ENCODE results near the gene SCAMP1.
"Not testable (repeated sequence)": the region's sequence is repeated elsewhere in the genome, so short reads cannot be mapped to it uniquely, and the experiment has no call there.

SCAMP1 gene

DNA sequence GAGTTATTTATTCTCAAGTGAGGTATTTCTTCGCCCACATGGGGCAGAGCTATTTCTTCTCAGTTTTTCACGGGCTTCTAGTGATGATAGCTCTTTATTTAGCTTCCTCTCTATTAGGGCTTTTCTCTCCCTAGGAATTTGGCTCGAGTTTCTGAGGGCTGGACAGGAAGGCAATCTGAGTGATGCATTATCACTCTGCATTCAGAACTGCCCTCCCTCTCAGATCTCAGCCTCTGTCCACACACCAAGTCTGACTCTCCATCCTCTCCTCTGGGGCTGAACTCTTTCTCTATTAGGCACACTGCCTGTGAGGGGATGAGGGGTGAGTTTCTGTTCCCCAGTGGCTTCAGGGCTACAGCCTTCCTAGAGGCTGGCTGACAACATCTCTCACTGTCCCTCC is 14.9 kb upstream of the SCAMP1 start:
- H3K36me3 Mint-ChIP-seq (ENCODE audit: low read depth), result no peaks in the 10 kb centered on the region
- no peak overlapping the region for H3K27ac Mint-ChIP-seq
- H3K9me3 Mint-ChIP-seq, result no peaks in the 10 kb centered on the region
- H3K27me3 Mint-ChIP-seq, result peaks cover 6% of the 10 kb centered on the region
- H3K4me3 Mint-ChIP-seq, result no peak overlapping the region
- no peaks in the 10 kb centered on the region for H3K4me1 Mint-ChIP-seq (ENCODE audit: low read depth)

DNA sequence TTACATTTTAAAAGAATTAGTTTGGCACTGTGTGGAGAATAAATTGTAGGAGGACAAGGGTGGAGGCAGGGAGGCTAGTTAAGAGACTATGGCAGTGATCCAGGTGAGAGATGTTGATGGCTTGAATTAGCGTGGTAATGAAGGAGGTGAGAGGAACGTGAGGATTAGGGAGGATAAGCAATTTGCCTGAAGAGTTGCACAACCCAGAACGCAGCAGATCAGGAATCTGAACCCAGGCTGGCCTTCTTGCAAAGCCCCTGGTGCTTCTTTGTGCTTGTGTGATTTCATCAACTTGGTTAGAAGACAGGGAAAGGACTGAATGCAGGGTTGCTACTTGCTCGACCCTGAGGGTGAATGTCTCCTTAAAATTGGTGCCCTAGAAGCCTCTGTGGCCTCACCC is 6.9 kb upstream of the SCAMP1 start:
- no peaks in the 10 kb centered on the region for H3K9me3 Mint-ChIP-seq
- H3K4me1 Mint-ChIP-seq (ENCODE audit: low read depth), result peaks cover 12% of the 10 kb centered on the region
- H3K27ac Mint-ChIP-seq, result no peak overlapping the region
- peaks cover 7% of the 10 kb centered on the region for H3K36me3 Mint-ChIP-seq (ENCODE audit: low read depth)
- no peaks in the 10 kb centered on the region for H3K27me3 Mint-ChIP-seq
- H3K4me3 Mint-ChIP-seq, result no peak overlapping the region

DNA sequence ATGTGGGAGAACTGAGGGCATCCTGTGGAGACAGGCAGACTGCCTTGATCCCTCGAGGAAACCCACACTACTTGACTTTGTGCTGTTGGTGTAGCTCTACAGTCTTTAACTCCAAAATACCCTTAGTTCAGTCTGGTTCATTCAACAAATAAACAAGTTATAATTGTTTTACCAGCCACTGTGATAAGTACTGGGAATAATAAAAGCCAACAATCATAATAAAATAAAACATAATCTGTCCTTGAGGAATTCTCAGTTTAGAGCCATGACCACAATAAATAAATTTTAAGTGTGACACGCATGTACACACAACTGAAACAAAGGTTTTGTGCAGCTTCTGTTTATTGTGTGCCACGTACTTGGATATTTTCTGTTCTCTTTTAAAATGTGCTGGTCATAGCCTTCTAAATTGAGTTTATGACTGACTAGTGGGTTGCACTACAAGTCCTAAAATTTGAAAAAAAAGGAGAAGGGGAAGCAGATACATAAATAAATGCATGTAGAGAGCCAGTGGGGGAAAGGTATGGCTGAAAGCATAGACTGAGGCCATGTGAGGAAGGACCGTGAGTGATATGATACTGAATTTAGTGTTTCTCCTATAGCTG is 6.2 kb upstream of the SCAMP1 start:
- Mint-ChIP-seq H3K9me3 (no peaks in the 10 kb centered on the region), H3K4me3 (no peak overlapping the region), H3K36me3 (ENCODE audit: low read depth) (peaks cover 13% of the 10 kb centered on the region), H3K4me1 (ENCODE audit: low read depth) (peaks cover 18% of the 10 kb centered on the region), H3K27me3 (no peaks in the 10 kb centered on the region), H3K27ac (no peak overlapping the region)

DNA sequence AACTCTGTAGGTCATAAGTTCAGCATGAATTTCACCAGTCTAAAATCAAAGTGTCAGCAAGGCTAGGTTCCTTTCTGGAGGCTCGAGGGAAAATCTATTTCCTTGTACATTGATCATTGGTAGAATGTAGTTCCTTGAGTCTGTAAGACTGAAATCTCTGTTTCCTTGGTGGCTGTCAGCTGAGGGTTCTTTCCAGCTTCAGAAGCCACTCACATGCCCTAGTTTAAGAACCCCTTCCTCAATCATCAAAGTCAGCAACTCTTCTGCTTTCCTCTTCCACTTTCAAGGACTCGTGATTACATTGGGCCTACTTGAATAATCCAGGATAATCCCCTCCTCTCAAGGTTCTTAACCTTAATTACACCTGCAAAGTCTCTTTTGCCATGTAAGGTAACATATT is 4.9 kb upstream of the SCAMP1 start:
- Mint-ChIP-seq H3K9me3 (no peaks in the 10 kb centered on the region), H3K27ac (no peak overlapping the region), H3K4me1 (ENCODE audit: low read depth) (peaks cover 25% of the 10 kb centered on the region), H3K27me3 (no peaks in the 10 kb centered on the region), H3K36me3 (ENCODE audit: low read depth) (peaks cover 18% of the 10 kb centered on the region), H3K4me3 (no peak overlapping the region)

DNA sequence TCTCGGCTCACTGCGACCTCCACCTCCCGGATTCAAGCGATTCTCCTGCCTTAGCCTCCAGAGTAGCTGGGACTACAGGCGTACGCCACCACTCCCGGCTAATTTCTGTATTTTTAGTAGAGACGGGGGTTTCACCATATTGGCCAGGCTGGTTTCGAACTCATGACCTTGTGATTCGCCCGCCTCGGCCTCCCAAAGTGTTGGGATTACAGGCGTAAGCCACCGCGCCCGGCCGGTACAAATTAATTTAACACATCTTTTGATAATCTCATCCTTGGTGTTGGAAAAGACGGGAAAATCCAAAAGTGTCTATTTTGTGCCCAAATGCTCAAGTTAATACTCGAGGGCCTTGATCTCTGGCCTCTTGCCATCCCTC is 974 bp upstream of the SCAMP1 start:
- Mint-ChIP-seq H3K4me3 (peak overlapping the region; percentile 97), H3K36me3 (ENCODE audit: low read depth) (peaks cover 18% of the 10 kb centered on the region), H3K27ac (peak overlapping the region; percentile 97), H3K4me1 (ENCODE audit: low read depth) (peaks cover 41% of the 10 kb centered on the region)
- not testable (repeated sequence) for H3K9me3 Mint-ChIP-seq, H3K27me3 Mint-ChIP-seq

DNA sequence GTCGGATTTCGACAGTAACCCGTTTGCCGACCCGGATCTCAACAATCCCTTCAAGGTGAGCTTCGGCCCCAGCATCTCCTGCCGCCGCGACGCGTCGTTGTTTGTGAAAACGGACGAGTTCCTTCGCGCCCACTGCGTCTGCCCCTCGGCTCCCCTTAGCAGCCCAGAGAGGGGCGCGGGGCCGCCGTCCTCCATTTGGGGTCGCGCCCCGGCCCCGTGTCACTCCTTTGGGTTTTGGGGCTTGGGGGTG is 182 bp downstream of the SCAMP1 start:
- peak overlapping the region; percentile 76 for H3K27ac Mint-ChIP-seq
- H3K9me3 Mint-ChIP-seq, result no peaks in the 10 kb centered on the region
- peak overlapping the region; percentile 97 for H3K4me3 Mint-ChIP-seq
- H3K36me3 Mint-ChIP-seq (ENCODE audit: low read depth), result peaks cover 18% of the 10 kb centered on the region
- peaks cover 41% of the 10 kb centered on the region for H3K4me1 Mint-ChIP-seq (ENCODE audit: low read depth)
- no peaks in the 10 kb centered on the region for H3K27me3 Mint-ChIP-seq

DNA sequence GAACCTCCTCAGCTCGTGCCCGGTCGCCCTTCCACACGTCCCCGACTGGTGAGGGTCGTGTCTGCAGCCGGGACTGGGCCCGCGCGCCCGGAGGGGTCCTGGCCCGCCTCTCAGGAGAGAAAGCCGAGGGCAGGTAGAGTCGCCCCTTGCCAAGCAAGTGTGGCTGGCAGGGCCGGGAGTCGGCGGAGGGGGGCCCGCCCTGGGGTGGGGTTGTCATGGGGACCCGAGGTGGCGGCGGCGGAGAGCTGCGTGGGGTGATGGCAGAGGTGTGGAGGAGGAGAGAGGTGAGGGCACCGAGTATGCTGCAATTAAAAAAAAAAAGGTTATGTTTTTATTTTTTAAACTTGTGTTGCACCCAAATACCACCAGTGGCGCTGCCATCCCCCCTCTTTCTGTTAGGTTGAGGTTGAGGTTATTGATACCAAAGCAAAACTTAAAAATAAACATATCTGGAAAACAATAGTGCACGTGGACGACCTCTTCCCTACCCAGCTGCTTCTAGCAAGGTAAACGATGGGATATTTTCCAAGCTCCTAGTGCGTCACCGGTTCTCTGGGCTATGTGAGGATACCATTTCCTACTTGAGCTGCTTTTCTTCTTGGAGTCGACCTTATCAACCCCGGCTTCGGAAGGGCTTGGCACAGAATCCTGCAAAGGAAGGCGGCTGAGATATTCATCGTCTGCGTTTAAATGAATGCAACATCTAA is 660 bp downstream of the SCAMP1 start:
- Mint-ChIP-seq H3K9me3 (no peaks in the 10 kb centered on the region), H3K27me3 (no peaks in the 10 kb centered on the region), H3K4me3 (peak overlapping the region; percentile 97), H3K36me3 (ENCODE audit: low read depth) (peaks cover 18% of the 10 kb centered on the region), H3K27ac (peak overlapping the region; percentile 93), H3K4me1 (ENCODE audit: low read depth) (peaks cover 41% of the 10 kb centered on the region)

DNA sequence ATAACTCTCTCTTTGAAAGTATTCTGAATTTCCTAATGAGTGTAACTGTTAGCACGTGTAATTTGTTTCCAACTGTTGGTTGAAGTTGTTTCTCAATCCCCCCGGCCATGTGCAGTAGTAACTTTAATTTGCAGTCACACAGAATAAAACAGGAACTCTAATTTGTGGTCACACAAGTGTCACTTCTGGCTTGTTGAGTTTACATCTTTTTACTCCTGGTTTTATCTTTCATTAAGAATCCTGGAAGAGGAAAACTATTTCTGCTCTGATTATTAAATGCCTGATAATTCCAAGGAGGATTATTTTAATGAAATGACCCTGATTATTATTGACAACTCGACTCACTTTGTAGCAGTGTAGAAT is 1.2 kb downstream of the SCAMP1 start:
- Mint-ChIP-seq H3K4me1 (ENCODE audit: low read depth) (peaks cover 41% of the 10 kb centered on the region), H3K27ac (peak overlapping the region; percentile 93), H3K27me3 (no peaks in the 10 kb centered on the region), H3K36me3 (ENCODE audit: low read depth) (peaks cover 18% of the 10 kb centered on the region), H3K9me3 (no peaks in the 10 kb centered on the region), H3K4me3 (peak overlapping the region; percentile 97)

DNA sequence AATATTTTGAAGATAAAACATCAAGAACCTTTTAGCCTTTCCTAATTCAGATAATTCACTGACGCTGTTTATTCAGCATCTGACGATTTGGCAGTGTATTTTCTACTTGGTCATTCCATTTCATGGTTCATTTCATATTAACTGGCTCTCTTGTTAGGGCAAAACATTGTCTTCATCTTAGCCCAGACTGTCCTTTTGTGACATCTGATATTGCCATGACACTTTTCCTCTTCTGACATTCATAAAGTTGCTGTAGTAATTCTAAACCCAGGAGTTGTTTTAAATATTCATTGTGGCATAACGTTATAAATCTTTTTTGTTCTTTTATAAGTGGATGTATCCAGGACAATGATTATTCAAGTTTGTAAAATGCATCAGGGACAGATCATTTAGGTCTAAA is 1.8 kb downstream of the SCAMP1 start:
- H3K9me3 Mint-ChIP-seq, result no peaks in the 10 kb centered on the region

DNA sequence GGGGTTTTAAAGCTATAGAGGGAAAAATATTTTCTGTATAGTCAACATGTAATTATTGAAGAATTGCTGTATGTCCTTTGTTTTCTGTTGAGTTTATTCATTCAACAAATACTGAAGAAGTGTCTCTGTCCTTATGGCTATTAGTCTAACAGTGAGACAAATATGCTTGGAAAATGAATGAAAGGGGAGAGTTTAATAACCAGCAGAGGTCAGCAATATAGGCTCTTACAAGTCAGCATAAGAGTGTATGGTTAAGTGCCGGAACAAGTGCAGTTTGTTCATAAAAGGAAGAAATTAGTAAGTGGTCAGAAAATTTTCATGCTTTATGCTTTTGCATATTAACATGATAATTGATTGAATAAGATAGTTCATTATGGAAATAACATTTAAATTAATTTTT is 3.6 kb downstream of the SCAMP1 start:
- Mint-ChIP-seq H3K27me3 (no peaks in the 10 kb centered on the region), H3K36me3 (ENCODE audit: low read depth) (peaks cover 5% of the 10 kb centered on the region), H3K27ac (no peak overlapping the region), H3K9me3 (no peaks in the 10 kb centered on the region), H3K4me3 (no peak overlapping the region), H3K4me1 (ENCODE audit: low read depth) (peaks cover 43% of the 10 kb centered on the region)

More for the DNA sequence above, 1.8 kb downstream of the SCAMP1 start:
- Mint-ChIP-seq H3K27me3 (no peaks in the 10 kb centered on the region), H3K27ac (no peak overlapping the region), H3K4me1 (ENCODE audit: low read depth) (peaks cover 41% of the 10 kb centered on the region), H3K4me3 (peak overlapping the region; percentile 97), H3K36me3 (ENCODE audit: low read depth) (peaks cover 15% of the 10 kb centered on the region)

DNA sequence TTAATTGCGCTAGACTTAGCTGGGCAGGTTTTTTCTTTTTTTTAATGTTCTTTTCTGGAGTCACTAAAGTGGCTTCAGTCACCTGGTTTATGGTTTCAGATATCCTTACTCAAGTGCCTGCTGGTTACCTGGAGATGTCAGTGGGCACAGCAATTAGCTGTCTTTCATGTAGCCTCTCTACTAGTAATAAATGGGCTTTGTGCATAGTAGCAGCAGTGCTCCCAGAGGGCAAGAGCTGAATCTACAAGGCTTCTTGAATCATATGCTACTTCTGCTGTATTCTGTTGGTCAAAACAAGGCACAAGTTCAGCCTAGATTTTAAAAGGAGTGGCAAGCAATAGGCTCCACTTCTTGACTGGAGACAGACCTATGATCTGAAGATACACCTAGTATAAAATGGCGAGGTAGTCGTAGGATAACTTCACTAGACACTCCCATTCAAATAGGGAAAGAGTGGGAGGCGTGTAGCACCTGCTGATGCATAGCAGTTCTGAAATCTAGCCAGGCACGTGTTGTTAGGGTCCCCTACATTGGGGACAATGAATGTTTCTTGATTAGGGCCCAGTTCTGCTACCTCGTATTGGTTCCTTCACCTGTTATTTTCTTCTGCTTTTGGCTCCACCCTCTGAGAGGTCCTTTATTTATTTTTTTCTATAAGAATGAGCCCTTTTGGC is 7.0 kb downstream of the SCAMP1 start:
- Mint-ChIP-seq H3K4me1 (ENCODE audit: low read depth) (peaks cover 36% of the 10 kb centered on the region), H3K4me3 (no peak overlapping the region), H3K27ac (no peak overlapping the region), H3K9me3 (no peaks in the 10 kb centered on the region), H3K27me3 (no peaks in the 10 kb centered on the region), H3K36me3 (ENCODE audit: low read depth) (no peaks in the 10 kb centered on the region)

DNA sequence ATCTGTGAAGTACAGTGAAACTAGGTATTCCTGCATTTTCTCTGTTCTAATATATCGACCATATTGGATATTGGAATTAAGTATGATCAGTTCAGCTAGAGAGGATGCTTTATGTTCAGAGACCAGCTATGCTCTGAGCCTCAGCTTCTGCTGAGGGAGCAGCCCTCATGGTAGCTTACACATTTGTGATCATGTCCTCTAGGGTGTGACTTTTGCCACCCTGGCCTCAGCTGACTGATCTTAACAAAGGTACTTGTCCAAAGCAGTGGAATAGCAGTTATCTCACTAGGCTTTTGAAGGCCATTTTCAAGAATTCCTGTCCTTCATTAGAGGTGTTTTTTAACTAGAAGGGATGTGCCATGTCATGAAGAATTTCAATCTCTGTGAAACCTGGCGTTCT is 9.3 kb downstream of the SCAMP1 start:
- Mint-ChIP-seq H3K27me3 (no peaks in the 10 kb centered on the region), H3K4me1 (ENCODE audit: low read depth) (peaks cover 34% of the 10 kb centered on the region), H3K4me3 (no peak overlapping the region), H3K36me3 (ENCODE audit: low read depth) (no peaks in the 10 kb centered on the region), H3K27ac (no peak overlapping the region), H3K9me3 (no peaks in the 10 kb centered on the region)

DNA sequence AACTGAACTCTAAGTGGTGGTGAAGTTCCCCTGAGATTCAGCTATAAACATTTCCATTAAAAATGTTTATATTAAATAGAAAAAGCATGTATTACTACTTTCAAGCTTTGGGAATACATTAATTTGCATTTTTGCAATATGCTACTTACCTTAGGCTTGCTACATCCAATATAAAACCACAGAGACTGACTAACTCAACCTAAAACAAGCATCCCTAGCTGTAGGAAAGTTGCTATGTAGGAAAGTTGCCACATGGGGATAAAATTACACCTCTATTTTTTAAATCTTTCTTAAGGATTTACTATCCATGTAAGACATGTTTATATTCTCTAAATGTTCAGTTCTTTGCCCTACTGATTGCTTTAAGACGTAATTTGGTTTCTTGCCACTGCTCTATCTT is 12.8 kb downstream of the SCAMP1 start:
- Mint-ChIP-seq H3K4me1 (ENCODE audit: low read depth) (peaks cover 31% of the 10 kb centered on the region), H3K27me3 (no peaks in the 10 kb centered on the region), H3K9me3 (no peaks in the 10 kb centered on the region), H3K4me3 (no peak overlapping the region), H3K27ac (no peak overlapping the region), H3K36me3 (ENCODE audit: low read depth) (no peaks in the 10 kb centered on the region)

DNA sequence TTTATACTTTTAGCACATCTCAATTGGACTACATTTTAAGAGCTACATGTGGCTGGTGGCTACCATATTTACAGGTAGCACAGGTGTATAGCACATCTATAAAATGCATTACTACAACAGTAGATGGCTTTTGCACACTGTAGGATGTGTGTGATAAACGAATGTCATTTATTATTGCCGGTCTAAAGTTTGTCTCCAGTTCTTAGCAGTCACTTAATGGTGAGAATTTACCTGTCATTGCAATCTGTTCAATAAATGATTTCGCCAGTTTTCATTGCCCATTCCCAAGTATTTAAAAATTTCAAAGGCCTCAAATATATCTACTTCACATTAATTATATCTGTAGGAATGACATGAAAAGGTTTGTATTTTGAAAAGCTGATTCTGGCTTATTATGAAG is 15.9 kb downstream of the SCAMP1 start:
- Mint-ChIP-seq H3K27ac (no peak overlapping the region), H3K4me3 (no peak overlapping the region), H3K9me3 (no peaks in the 10 kb centered on the region), H3K36me3 (ENCODE audit: low read depth) (peaks cover 13% of the 10 kb centered on the region), H3K27me3 (no peaks in the 10 kb centered on the region), H3K4me1 (ENCODE audit: low read depth) (peaks cover 14% of the 10 kb centered on the region)

DNA sequence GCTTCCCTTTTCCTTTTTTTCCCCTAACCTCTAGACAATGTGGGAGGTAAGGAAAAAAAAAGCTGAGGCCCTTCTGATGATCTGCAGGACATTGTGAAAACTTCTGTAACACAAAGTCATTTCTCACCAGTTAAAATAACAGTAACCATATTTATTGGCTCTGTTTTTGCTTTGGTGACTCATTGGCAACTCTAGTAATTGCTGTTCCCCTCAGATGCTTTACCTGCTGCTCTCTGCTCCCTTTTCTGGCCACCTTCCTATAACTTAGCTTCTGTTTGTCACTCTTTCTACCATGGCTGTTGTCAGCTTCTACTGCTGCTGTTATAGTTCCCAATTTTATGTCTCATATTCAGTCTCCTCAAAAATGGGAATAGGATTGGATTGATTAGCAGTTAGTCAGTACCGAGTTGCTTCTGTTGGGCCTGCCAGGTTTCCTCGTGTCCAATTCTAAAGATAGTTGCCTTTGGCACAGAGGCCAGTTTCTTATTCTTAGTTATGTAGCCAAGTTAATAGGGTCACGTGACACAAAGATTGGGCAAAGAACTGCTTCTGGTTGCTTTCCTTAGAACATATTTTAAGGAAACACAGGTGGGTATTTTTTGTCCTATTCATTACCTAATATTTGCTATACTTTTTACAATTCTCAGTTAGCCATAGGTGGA is 16.8 kb downstream of the SCAMP1 start:
- peaks cover 21% of the 10 kb centered on the region for H3K36me3 Mint-ChIP-seq (ENCODE audit: low read depth)

More for the DNA sequence above, 16.8 kb downstream of the SCAMP1 start:
- H3K4me1 Mint-ChIP-seq (ENCODE audit: low read depth), result peaks cover 17% of the 10 kb centered on the region
- no peaks in the 10 kb centered on the region for H3K9me3 Mint-ChIP-seq
- no peak overlapping the region for H3K4me3 Mint-ChIP-seq
- H3K27ac Mint-ChIP-seq, result no peak overlapping the region
- no peaks in the 10 kb centered on the region for H3K27me3 Mint-ChIP-seq

Data from stimulated activated naive CD8-positive, alpha-beta T cell treated with anti-CD3 and anti-CD28 coated beads, Interleukin-15, Interleukin-2, amounts not matched to agents 100 ng/mL and 50 ng/mL, for 24 hours (primary cell).